ENCODE results near the gene CCS. TPM values are rescaled to one million over a fixed set of nuclear protein-coding genes. Genes with fewer than 3 reads are reported as not detected.

Gene CCS
- total and polyA plus RNA-seq, 2 of the 4 experiments (the other 2 are of a cell fraction) = 20.1 to 53.0 TPM

GRCh38 chr11:66562275-66562674 lies 30.7 kb upstream of the CCS start:
- H2AK9ac ChIP-seq (replicated peaks; ENCODE audit: low read depth, low read length, poor library complexity) = no peak overlapping the region
- no peak overlapping the region for H3K4me2 ChIP-seq (ENCODE audit: low read depth, low read length)
- WGBS, 2 experiments (ENCODE audit: extremely low coverage in 2 of 2, insufficient read length in 1 of 2) = 40% methylated on average over 1 of the region's 2 CpGs; no CpG with 5 or more reads in 1 of the 2 experiments
- ATAC-seq (ENCODE audit: low read depth) (no peak), DNase-seq (no peak)
- no peak overlapping the region for H3K56ac ChIP-seq (ENCODE audit: extremely low read depth, insufficient read depth, low read length)
- dilution Hi-C loops (cut with HindIII; ENCODE audit: low sequenced_read_pairs, unreplicated experiment) = no loop called here
- no peak overlapping the region for H3K9ac ChIP-seq (ENCODE audit: low read depth, low read length)
- H3K23ac ChIP-seq (ENCODE audit: low read depth, low read length) = no peak overlapping the region
- no peak overlapping the region for H3K4ac ChIP-seq (ENCODE audit: low read depth, low read length)
- no peak overlapping the region for H3K18ac ChIP-seq (ENCODE audit: low read depth, low read length)
- in situ Hi-C loops (cut with MboI; ENCODE audit: low sequenced_read_pairs) = no loop called here
- peaks cover 3% of the 10 kb centered on the region; the same call in 1 of the 2 replicates for H3K36me3 ChIP-seq (ENCODE audit: control insufficient read depth, insufficient read depth, low read length)
- H2BK120ac ChIP-seq (ENCODE audit: low read depth, low read length) = no peak overlapping the region
- TF ChIP-seq MXI1 (IDR thresholded peaks at IDR 0.05; ENCODE audit: borderline replicate concordance, low read depth, low read length) (no peak), RFX5 (IDR thresholded peaks at IDR 0.05; ENCODE audit: low read depth, low read length) (no peak), ELK1 (IDR thresholded peaks at IDR 0.05; ENCODE audit: borderline replicate concordance, low read depth, low read length) (no peak), MAZ (IDR thresholded peaks at IDR 0.05; ENCODE audit: borderline replicate concordance, low read depth, low read length) (no peak), BHLHE40 (IDR thresholded peaks at IDR 0.05; ENCODE audit: low read depth, low read length) (no peak), MAFK (IDR thresholded peaks at IDR 0.05; ENCODE audit: low read depth, low read length) (no peak), NFE2L2 (IDR thresholded peaks at IDR 0.05; ENCODE audit: low read depth, low read length) (no peak), CEBPB (IDR thresholded peaks at IDR 0.05; ENCODE audit: low read depth, low read length) (no peak), RAD21 (IDR thresholded peaks at IDR 0.05; ENCODE audit: low read length) (no peak), RCOR1 (IDR thresholded peaks at IDR 0.05; ENCODE audit: insufficient replicate concordance, low read length) (no peak), SMC3 (IDR thresholded peaks at IDR 0.05; ENCODE audit: low read depth, low read length) (no peak), CHD1 (IDR thresholded peaks at IDR 0.05; ENCODE audit: low read depth, low read length) (no peak), POLR2A (IDR thresholded peaks at IDR 0.05; ENCODE audit: low read depth, low read length) (no peak), FOS (IDR thresholded peaks at IDR 0.05; ENCODE audit: low read depth, low read length) (no peak), USF2 (IDR thresholded peaks at IDR 0.05; ENCODE audit: low read depth, low read length) (no peak)
- TF ChIP-seq, protein P1, sequence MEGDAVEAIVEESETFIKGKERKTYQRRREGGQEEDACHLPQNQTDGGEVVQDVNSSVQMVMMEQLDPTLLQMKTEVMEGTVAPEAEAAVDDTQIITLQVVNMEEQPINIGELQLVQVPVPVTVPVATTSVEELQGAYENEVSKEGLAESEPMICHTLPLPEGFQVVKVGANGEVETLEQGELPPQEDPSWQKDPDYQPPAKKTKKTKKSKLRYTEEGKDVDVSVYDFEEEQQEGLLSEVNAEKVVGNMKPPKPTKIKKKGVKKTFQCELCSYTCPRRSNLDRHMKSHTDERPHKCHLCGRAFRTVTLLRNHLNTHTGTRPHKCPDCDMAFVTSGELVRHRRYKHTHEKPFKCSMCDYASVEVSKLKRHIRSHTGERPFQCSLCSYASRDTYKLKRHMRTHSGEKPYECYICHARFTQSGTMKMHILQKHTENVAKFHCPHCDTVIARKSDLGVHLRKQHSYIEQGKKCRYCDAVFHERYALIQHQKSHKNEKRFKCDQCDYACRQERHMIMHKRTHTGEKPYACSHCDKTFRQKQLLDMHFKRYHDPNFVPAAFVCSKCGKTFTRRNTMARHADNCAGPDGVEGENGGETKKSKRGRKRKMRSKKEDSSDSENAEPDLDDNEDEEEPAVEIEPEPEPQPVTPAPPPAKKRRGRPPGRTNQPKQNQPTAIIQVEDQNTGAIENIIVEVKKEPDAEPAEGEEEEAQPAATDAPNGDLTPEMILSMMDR (conservative IDR thresholded peaks at IDR 0.05; ENCODE audit: low read depth, low read length) = no peak
- no peak overlapping the region for H4K91ac ChIP-seq (ENCODE audit: insufficient read depth, low read depth, low read length)
- no TSS peak for BruUV-seq (replicated peaks)
- H2BK15ac ChIP-seq (ENCODE audit: low read depth, low read length) = no peak overlapping the region
- peaks cover 2% of the 10 kb centered on the region; the same call in 1 of the 2 replicates for H3K4me1 ChIP-seq (ENCODE audit: control insufficient read depth, insufficient read depth, low read length)
- no peak overlapping the region for H3K14ac ChIP-seq (replicated peaks; ENCODE audit: low read depth, low read length)
- H3K4me3 ChIP-seq (ENCODE audit: insufficient read depth, low read depth, low read length) = no peak overlapping the region
- no peak overlapping the region for H3K27ac ChIP-seq (ENCODE audit: insufficient read depth, low read length)
- H2BK20ac ChIP-seq (ENCODE audit: low read depth, low read length) = no peak overlapping the region
- no peak overlapping the region for H2AK5ac ChIP-seq (ENCODE audit: low read depth, low read length)
- H2AFZ ChIP-seq (replicated peaks; ENCODE audit: low read length, poor library complexity) = no peak overlapping the region
- POLR2A ChIA-PET (ENCODE audit: unreplicated experiment) = no interaction called here
- no peaks in the 10 kb centered on the region for H3K79me1 ChIP-seq (ENCODE audit: low read depth in 1 of 2, low read length in 2 of 2)
- H4K5ac ChIP-seq (ENCODE audit: low read depth, low read length) = no peak overlapping the region
- H4K20me1 ChIP-seq (ENCODE audit: insufficient read depth, low read length) = no peaks in the 10 kb centered on the region
- no peak overlapping the region for H2BK5ac ChIP-seq (ENCODE audit: low read depth, low read length, poor library complexity, severe bottlenecking)
- H3K27me3 ChIP-seq (ENCODE audit: control insufficient read depth, insufficient read depth, low read length) = peaks cover 18% of the 10 kb centered on the region
- intact Hi-C loops (cut with micrococcal nuclease) = no loop called here
- peaks cover 4% of the 10 kb centered on the region; the same call in 1 of the 2 replicates for H3K9me1 ChIP-seq (ENCODE audit: insufficient read depth, low read length)
- H3K9me3 ChIP-seq (ENCODE audit: control insufficient read depth, insufficient read depth, low read length) = no peaks in the 10 kb centered on the region
- CTCF ChIA-PET = no interaction called here
- H4K8ac ChIP-seq (ENCODE audit: low read depth in 2 of 2, low read length in 2 of 2) = no peak overlapping the region

All from IMR-90 (cell line).